ENCODE data around the gene MAP3K5. TPM values are rescaled to one million over a fixed set of nuclear protein-coding genes. Genes with fewer than 3 reads are reported as not detected.
A peak's percentile ranks its signal among the peaks of the same experiment; 100 is the strongest.

Gene MAP3K5
- total RNA-seq, 1 donor from 2014 or later, result 1.6 TPM

DNA sequence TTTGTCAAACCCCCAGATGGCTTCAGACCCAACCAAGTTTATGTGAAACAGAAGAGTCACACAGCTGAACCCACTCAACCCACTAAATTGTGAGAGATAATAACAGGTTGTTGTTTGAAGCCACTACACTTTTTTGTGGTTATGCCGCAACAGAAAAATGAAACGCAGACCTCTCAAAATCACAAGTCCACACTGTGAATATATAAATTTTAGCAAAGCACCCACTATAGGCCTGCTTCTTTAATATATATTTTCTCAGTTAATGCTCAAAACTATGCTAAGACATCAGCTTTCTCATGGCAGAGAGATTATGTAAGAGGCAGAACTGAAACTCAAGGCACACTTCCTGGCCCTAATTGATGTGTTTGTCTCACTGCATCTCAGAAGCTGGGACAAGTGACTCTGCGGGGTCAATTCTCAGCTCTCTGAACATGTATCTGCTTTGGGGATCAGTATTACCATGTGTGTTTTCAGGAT lies 27.7 kb downstream of the MAP3K5 start:
- Mint-ChIP-seq H3K9me3 (ENCODE audit: unreplicated experiment) (no peaks in the 10 kb centered on the region), H3K4me1 (ENCODE audit: unreplicated experiment) (peaks cover 17% of the 10 kb centered on the region), H3K36me3 (ENCODE audit: unreplicated experiment) (no peaks in the 10 kb centered on the region), H3K27me3 (ENCODE audit: unreplicated experiment) (no peaks in the 10 kb centered on the region), H3K27ac (ENCODE audit: unreplicated experiment) (no peak overlapping the region), H3K4me3 (ENCODE audit: unreplicated experiment) (no peak overlapping the region)
- TF ChIP-seq, protein P1, sequence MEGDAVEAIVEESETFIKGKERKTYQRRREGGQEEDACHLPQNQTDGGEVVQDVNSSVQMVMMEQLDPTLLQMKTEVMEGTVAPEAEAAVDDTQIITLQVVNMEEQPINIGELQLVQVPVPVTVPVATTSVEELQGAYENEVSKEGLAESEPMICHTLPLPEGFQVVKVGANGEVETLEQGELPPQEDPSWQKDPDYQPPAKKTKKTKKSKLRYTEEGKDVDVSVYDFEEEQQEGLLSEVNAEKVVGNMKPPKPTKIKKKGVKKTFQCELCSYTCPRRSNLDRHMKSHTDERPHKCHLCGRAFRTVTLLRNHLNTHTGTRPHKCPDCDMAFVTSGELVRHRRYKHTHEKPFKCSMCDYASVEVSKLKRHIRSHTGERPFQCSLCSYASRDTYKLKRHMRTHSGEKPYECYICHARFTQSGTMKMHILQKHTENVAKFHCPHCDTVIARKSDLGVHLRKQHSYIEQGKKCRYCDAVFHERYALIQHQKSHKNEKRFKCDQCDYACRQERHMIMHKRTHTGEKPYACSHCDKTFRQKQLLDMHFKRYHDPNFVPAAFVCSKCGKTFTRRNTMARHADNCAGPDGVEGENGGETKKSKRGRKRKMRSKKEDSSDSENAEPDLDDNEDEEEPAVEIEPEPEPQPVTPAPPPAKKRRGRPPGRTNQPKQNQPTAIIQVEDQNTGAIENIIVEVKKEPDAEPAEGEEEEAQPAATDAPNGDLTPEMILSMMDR (IDR thresholded peaks at IDR 0.05), result no peak
- DNase-seq (ENCODE audit: extremely low spot score, unreplicated experiment), result no peak

DNA sequence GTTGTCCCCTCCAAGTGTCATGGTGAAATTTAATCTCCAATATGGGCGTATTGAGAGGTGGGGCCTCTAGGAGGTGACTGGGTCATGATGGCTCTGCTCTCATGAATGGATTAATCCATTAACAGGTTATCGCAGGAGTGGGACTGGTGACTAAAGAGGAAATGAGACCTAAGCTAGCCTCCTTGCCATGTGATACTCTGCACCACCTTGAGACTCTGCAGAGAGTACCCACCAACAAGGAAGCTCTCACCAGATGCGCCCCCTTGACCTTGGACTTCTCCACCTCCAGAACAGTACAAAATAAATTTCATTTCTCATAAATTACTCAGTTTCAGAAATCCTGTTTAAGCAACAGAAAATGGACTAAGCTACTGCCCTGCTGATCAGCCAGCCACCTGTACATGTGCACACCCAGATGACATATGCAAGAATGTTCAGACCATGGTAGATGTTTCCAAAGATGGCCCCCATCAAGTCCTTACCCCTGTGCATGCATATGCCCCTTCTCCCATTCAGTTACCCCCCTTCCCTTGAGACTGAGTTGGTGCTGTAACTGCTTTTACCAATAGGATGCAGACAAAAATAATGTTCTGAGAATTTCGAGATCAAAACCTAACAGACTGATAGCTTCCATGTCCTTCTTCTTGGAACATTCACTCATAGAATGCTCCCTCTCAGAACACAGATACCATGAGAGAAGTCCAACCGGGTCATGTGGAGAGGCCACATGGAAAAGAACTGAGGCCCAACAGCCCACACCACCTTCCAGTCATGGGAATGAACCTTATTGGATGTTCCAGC lies 28.4 kb downstream of the MAP3K5 start:
- no peaks in the 10 kb centered on the region for H3K36me3 Mint-ChIP-seq (ENCODE audit: unreplicated experiment)
- H3K4me3 Mint-ChIP-seq (ENCODE audit: unreplicated experiment), result no peak overlapping the region
- peaks cover 17% of the 10 kb centered on the region for H3K4me1 Mint-ChIP-seq (ENCODE audit: unreplicated experiment)
- H3K27ac Mint-ChIP-seq (ENCODE audit: unreplicated experiment), result no peak overlapping the region
- no peaks in the 10 kb centered on the region for H3K9me3 Mint-ChIP-seq (ENCODE audit: unreplicated experiment)
- no peaks in the 10 kb centered on the region for H3K27me3 Mint-ChIP-seq (ENCODE audit: unreplicated experiment)
- DNase-seq (ENCODE audit: extremely low spot score, unreplicated experiment), result no peak
- TF ChIP-seq, protein P1 (IDR thresholded peaks at IDR 0.05), result no peak

DNA sequence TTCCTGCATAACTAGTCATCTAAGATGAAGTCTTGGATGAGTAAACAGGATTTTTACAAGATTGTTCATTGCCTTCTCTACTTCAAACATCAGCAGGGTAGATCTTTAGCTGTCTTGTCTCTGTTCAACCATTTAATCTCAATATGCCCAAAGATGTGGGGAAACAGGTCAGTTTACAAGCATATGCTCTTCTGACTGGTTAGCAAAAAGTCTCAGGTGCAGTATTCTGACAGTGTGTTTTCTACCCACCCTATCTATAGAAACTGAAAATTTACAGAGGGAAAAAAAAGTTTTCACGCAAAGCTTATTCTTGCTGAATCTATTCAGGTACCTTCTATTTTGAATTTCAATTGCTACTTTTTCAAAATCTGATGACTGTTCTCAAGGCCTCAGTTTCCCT lies 29.0 kb downstream of the MAP3K5 start:
- Mint-ChIP-seq H3K4me1 (ENCODE audit: unreplicated experiment) (peaks cover 17% of the 10 kb centered on the region), H3K4me3 (ENCODE audit: unreplicated experiment) (no peak overlapping the region), H3K9me3 (ENCODE audit: unreplicated experiment) (no peaks in the 10 kb centered on the region), H3K36me3 (ENCODE audit: unreplicated experiment) (no peaks in the 10 kb centered on the region), H3K27ac (ENCODE audit: unreplicated experiment) (no peak overlapping the region), H3K27me3 (ENCODE audit: unreplicated experiment) (no peaks in the 10 kb centered on the region)
- TF ChIP-seq, protein P1 (IDR thresholded peaks at IDR 0.05), result no peak
- no peak for DNase-seq (ENCODE audit: extremely low spot score, unreplicated experiment)

DNA sequence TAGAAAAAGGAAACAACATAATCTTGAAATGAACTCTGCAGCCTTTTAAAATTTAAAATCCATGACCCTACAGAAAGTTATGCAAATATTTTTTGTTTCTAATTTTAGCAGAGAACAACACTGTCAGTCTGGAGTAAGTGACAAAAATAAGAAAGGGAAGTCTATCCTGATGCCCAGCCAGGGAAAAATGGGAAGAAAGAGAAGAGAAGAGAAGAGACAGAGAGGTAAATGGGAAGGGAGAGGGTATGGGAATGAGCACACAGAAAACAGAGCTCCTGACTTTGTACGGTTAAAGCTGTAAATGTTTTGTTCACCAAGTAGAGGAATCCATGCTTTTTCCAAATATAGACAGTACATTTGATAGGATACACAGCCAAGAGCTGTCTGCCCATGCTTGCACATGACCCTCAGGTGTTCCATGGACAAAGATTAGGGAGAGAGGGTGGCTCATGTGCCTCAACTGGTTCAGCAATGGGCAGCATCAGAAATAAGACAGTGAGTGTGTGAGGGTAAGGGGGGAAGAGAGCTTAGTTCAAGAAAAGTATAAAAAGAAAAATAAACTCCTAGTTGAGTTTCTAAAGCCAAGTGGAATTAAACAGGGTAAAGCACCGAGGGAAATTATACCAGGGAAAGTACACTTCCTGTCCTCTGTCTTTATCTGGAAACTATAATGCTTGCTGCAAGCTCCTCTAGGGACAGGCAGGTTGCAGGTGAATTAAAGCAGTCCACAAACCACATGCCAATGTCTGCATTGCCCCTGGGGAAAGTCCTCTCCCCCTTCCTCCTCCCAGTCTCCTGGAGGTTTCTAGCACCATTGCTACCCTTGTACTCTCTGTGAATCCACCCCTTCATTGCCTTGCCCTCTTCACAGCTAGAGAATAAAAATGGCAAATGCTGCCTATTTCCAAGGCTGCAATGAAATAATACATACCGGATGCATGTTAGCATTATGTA lies 30.0 kb downstream of the MAP3K5 start:
- Mint-ChIP-seq H3K4me3 (ENCODE audit: unreplicated experiment) (peak overlapping the region; percentile 31), H3K36me3 (ENCODE audit: unreplicated experiment) (no peaks in the 10 kb centered on the region), H3K9me3 (ENCODE audit: unreplicated experiment) (no peaks in the 10 kb centered on the region), H3K27ac (ENCODE audit: unreplicated experiment) (peak overlapping the region; percentile 44), H3K27me3 (ENCODE audit: unreplicated experiment) (no peaks in the 10 kb centered on the region), H3K4me1 (ENCODE audit: unreplicated experiment) (peaks cover 18% of the 10 kb centered on the region)
- DNase-seq (ENCODE audit: extremely low spot score, unreplicated experiment), result no peak
- TF ChIP-seq, protein P1 (IDR thresholded peaks at IDR 0.05), result no peak

Data from osteocyte (in vitro differentiated cells).